Measurements from ENCODE around the gene CD63.

CD63 gene

GRCh38 chr12:55738123-55739024, 9.6 kb upstream of the CD63 start:
- DNase-seq = peak; percentile 84

- DNase-seq = no peak
Observed at GRCh38 chr12:55737581-55738122, 8.8 kb upstream of the CD63 start.

GRCh38 chr12:55736780-55737580, 8.2 kb upstream of the CD63 start:
- DNase-seq = peak; percentile 58 to 71

- DNase-seq = no peak
Observed at GRCh38 chr12:55736076-55736475, 7.3 kb upstream of the CD63 start.

- DNase-seq = no peak
Observed at GRCh38 chr12:55734595-55734994, 5.8 kb upstream of the CD63 start.

- no peak for DNase-seq
Observed at GRCh38 chr12:55733858-55734257, 5.0 kb upstream of the CD63 start.

GRCh38 chr12:55733021-55733555, 4.3 kb upstream of the CD63 start:
- no peak for DNase-seq

- no peak for DNase-seq
Observed at GRCh38 chr12:55732288-55732687, 3.5 kb upstream of the CD63 start.

- no peak for DNase-seq
Observed at GRCh38 chr12:55729819-55730818, 1.3 kb upstream of the CD63 start.

- peak in 1 of 2 donors; percentile 38 for DNase-seq
Observed at GRCh38 chr12:55728186-55728938, 447 bp downstream of the CD63 start.

GRCh38 chr12:55727643-55728185, 1.1 kb downstream of the CD63 start:
- DNase-seq = no peak

- no peak for DNase-seq
Observed at GRCh38 chr12:55726971-55727370, 1.8 kb downstream of the CD63 start.

- DNase-seq = no peak
Observed at GRCh38 chr12:55725556-55725955, 3.3 kb downstream of the CD63 start.

- no peak for DNase-seq
Observed at GRCh38 chr12:55724940-55725309, 3.9 kb downstream of the CD63 start.

- peak; percentile 68 to 73 for DNase-seq
Observed at GRCh38 chr12:55724226-55724939, 4.4 kb downstream of the CD63 start.

GRCh38 chr12:55723516-55724225, 5.1 kb downstream of the CD63 start:
- no peak for DNase-seq

GRCh38 chr12:55722948-55723347, 5.9 kb downstream of the CD63 start:
- no peak for DNase-seq

- no peak for DNase-seq
Observed at GRCh38 chr12:55721601-55722213, 7.1 kb downstream of the CD63 start.

GRCh38 chr12:55720894-55721444, 7.8 kb downstream of the CD63 start:
- DNase-seq = no peak

All from stimulated activated CD4-positive, alpha-beta T cell treated with anti-CD3 and anti-CD28 coated beads, Interleukin-2, amount 100 ng/mL, for 24 hours (primary cell).